Measurements from ENCODE around the gene HNRNPF.

DNA sequence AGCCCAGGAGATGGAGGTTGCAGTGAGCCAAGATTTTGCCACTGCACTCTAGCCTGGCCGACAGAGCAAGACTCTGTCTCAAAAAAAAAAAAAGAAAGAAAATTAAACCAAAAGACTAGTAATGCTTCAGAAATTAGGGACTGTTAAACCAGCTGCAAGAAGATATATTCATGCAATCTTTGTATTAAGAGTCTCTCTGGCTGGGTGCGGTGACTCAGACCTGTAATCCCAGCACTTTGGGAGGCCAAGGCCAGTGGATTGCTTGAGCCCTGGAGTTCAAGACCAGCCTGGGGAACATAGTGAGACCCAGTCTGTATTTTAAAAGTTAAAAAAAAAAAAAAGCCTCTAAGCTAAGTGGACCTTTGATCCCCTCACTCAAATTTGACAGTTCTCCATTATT, 2.5 kb upstream of the HNRNPF start:
- TF ChIP-seq EZH2phosphoT487 (IDR thresholded peaks at IDR 0.05; ENCODE audit: insufficient read depth, low read depth) (no peak), EZH2 (IDR thresholded peaks at IDR 0.05; ENCODE audit: insufficient read depth, poor library complexity, severe bottlenecking) (no peak)
